ENCODE results near the gene GLMP.

GLMP gene

DNA sequence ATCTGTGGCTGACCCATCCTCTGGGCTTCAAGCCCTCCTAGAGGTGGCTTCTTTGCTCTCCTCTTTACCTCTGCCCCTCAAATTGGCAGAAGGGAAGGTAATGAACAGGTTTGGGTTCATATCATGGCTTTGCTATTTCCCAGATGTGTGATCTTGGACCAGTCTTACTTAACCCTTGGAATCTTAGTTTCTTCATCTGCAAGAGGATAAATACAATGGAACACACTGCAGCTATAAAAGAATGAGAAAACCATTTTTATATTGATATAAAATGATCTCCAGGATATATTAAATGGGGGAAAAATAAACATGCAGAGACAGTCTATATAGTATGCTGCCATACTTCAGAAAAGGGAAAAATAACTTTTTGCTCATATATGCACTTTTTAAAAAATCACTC is 5.6 kb downstream of the GLMP start:
- no peak for DNase-seq (ENCODE audit: low read depth in 4 of 4, low spot score in 1 of 4)

DNA sequence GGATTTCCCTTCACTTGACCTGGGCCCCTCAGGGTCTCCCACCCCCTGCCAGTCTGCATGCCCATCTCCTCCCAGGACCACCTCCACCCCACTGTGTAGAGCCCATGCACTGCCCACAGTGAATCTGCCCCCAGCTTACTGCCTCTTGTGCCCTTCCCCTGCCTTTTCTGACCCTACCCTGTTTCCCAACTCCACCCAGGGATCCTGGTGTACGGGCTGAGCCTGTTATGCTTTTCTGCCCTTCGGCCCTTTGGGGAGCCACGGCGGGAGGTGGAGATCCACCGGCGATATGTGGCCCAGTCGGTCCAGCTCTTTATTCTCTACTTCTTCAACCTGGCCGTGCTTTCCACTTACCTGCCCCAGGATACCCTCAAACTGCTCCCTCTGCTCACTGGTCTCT is 9.4 kb downstream of the GLMP start:
- no peak for DNase-seq (ENCODE audit: low read depth in 4 of 4, low spot score in 1 of 4)

DNA sequence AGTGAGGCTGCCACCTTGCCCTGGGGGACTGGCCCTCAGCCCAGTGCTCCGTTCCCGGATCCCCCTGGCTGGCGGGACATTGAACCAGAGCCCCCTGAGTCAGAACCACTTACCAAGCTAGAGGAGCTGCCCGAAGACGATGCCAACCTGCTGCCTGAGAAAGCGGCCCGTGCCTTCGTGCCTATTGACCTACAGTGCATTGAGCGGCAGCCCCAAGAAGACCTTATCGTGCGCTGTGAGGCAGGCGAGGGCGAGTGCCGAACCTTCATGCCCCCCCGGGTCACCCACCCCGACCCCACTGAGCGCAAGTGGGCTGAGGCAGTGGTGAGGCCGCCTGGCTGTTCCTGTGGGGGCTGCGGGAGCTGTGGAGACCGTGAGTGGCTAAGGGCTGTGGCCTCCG is 10.0 kb downstream of the GLMP start:
- DNase-seq (ENCODE audit: low read depth in 4 of 4, low spot score in 1 of 4): no peak

DNA sequence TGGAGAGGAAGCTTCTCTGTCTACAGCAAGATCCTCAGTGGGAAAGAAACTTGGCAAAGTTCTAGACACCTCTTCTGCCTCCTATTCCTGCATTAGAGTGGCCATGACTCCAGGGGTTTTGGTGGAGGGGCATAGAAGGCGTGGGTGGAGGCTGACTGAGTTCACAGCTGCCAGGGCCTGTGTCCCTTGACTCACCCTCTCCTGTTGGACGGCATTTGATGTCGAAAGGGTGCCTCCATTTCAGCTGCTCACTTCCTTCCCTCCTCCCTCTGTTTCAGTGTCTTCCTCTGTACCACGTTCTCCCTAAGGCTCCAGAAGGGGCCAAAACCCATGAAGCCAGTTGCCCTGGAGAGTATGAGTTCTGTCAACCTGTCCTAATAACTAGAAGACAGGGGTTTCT is 10.7 kb downstream of the GLMP start:
- no peak for DNase-seq (ENCODE audit: low read depth in 4 of 4, low spot score in 1 of 4)

DNA sequence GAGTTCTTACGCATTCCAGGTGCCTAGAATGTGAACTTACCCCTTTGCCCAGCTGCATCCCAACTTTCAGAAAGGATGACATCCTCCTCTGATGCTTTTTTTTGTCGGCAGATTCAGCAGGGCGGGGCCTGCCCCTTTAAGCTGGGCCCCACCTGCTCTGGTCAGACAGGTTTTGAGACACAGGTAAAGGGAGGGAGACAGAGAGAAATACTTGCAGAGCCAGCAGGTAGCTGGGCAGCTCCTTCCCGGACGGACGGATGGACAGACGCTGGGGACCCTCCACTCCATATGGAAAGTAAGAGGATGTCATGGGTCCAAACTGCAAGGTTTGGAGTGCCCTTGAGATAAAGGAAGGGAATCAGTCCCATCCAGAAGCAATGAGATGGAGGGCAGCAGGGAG is 11.4 kb downstream of the GLMP start, which contains the start of gene TMEM79:
Gene TMEM79 (plus strand): TSS at position 214 of the 400 bp plus-strand sequence. CDS start 902 bp downstream, outside the sequence.
- no peak for DNase-seq (ENCODE audit: low read depth in 4 of 4, low spot score in 1 of 4)

DNA sequence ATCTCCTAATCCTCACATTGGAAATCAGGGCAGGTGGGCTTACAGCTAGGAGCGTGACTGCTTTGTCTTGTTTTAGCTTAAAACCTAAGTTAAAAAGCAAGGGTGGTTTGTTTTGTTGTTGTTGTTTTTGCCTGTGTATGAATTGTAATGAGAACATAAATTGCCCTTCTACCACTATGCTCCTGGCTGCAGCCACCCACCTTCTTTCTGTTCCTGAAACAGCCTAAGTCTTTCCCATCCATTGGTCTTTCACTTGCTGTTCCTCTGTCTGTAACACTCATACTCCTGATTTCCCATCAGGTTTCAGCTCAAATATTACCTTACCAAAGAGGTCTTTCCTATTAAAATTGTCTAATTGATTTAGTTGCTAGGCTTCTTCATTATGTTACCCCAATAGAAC is 12.0 kb downstream of the GLMP start:
- no peak for DNase-seq (ENCODE audit: low read depth in 4 of 4, low spot score in 1 of 4)

DNA sequence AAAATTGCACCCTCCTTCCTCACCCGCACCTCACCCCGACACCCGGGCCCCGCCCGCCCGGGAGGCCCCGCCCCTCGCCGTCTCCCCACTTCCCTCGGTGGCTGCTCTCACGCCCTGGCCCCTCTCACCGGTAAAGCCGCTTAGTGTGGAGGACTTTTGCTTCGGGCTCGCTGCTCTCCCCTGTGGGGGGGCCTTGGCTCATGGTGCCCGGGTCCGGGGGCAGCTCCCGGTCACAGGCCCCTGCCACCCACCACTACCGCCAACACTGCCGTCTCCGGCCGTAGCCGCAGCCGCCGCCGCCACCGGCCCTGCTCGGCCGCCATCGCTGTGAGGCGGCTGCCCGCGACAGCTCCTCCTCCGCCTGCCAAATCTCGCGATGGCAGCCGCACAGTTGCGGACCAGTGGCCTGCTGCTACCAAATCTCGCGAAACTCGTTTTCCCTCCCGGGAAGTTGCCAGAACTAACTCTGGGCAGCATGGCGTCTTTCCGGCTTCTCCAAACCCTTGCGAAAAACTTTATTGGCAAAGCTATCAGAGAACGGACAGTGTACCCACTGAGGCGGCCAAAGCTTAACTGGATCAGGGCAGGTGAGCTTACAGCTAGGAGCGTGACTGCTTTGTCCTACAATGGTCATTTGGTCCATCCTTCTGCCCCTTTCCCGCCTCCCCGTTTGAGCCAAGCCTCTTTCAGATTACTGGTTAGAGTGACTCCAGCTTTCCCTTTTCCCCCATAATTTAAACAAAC is 12.8 kb downstream of the GLMP start, which contains the start of gene SMG5:
Gene SMG5 (minus strand): TSS at position 347 of the 744 bp plus-strand sequence. CDS start 145 bp downstream, at position 202.
- DNase-seq (ENCODE audit: low read depth in 4 of 4, low spot score in 1 of 4): peak; percentile 85 to 95 (median 90)

DNA sequence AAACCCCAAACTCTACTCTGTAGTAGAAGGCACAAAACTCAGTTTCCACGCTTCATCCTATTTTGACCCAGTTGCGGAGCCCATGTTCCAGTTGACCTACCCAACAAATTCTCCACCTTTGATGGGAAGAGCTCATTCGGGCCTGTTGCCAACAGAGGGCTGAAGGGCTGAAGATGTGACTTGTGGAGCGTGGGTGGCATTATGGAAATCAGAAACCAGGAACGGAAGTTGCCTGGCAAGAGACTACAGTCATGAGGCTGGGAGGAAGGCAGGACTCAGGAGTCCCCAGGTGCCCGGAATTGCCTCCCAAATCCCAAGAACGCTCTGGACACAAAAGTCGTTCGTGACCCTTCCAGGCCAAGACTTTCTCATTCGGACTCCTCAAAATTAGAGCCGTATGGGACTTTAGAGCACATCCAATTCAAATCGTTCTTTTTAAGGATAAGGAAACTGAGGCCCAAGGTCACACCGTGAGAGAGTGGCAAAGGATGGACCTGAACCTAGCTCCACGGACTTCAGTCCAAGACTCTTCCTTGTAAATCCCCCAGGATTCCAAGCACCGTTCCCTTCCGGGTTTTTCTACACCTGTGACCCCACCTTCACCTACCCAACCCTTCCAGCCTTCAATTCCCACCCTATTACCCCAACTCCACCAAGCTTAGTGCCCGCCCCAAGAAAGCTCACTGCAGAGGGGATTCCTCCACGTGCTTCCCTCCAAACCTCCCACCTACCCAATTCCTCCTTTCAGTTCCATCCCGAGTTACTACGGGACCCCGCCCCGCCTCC is 13.6 kb downstream of the GLMP start:
- DNase-seq (ENCODE audit: low read depth in 4 of 4, low spot score in 1 of 4): no peak

DNA sequence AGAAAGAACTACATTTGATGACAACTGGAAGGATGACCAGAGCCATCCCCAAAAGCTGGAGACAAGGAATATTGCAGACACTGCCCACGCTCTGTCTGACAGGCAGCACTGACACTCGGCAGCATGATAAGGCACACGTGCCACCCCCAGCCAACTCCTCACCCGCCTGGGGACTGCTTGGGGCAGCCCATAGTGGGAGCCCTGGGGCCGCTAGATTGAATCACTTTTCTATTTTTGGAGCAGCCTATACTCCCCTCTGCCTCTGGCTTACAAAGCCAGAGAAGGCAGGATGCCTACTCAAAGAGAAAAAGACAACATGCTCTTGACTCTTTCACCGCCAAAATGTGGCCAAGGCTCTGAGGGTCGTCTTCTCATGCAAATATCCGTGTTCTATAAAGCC is 14.2 kb downstream of the GLMP start:
- peak in 2 of 4 experiments; percentile 40 to 53 for DNase-seq (ENCODE audit: low read depth in 4 of 4, low spot score in 1 of 4)

DNA sequence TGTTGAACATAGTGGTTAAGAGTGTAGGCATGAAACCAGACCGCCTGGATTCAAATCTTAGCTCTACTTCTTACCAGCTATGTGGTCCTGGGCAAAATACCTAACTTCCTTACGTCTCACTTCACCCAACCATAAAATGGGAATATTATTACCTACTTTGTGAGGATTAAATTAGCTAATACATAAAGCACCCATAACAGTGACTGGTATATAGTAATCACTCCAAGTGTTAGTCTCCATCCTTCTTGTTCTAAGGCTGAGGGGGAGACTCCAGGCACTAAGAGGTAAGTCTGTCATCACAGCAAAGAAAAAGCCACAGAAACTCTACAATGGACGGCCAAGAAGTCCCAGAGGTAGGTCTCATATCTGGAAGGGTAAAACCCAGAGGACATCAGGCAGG is 15.6 kb downstream of the GLMP start:
- no peak for DNase-seq (ENCODE audit: low read depth in 4 of 4, low spot score in 1 of 4)

DNA sequence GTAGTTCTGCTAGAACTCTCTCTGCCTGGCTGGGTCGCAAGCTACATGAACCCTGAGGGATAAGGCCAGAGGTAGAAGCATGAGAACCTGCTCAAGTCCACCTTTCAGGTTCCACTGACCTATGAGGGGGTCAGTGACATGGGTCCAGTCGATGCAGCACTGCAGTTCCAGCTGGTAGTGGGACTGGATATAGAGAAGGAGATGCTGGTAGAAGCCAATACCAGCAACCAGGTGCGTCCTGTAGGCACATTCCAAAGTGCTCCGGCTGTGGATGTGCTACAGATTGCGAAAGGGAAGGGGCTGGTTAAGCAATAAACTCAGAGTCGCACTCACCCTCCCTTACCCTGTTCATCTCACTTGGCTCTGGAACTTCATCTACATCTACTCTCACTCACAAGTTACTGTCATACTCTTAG is 18.5 kb downstream of the GLMP start:
- no peak for DNase-seq (ENCODE audit: low read depth in 4 of 4, low spot score in 1 of 4)

DNA sequence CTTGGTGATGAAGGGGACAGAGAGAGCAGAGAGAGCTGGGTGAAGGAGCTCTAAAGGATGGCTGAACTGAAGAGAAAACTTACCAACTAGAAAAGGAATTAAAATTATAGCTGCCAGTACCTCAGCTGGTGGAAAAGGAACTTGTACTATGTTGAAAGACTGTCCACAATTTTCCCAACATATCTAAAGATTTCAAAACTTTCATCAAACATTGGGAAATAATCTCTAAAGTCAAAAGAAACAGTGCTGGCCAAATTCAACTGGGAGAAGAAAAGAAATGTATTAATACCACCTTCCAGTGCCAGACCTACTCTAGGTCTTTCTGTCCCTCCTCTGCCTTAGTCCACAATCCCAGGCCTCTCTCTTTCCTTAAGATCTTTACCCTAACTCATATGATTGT is 18.9 kb downstream of the GLMP start:
- no peak for DNase-seq (ENCODE audit: low read depth in 4 of 4, low spot score in 1 of 4)

DNA sequence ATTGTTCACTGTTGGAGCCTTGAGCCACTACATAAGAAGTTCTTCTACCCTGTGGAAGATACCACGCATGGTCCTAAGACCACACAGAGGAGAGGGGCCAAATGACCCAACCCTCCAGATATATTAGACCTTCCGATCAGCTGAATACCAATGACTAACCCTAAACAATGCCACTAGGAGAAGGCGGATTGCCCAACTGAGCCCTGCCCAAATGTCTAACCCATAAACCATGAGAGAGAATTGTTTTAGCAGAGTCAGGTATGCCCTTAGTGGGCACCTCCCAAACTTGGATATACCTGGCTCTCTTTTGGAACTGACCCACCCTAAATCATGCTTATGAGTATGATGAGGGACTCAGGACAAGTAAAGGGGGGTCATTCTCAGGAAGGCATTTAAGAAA is 25.2 kb downstream of the GLMP start:
- DNase-seq (ENCODE audit: low read depth in 4 of 4, low spot score in 1 of 4): no peak

DNA sequence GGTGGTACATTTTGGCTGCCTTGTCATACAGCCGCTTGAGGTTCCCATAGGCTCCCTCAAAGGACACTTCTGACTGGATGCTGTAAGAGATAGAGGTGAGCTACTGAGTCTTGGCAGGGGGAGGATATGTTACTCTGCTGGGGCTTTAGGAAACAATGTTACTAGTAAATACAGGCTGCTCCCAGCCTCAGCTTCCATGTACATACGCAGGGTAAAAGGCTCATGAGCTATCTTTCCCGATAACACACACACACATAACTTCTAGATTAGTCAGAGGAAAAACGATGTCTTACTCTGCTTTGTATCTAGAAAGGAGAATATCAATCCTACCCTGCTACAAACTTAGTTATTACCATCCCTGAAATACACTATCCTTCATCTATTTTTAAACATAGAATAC is 27.1 kb downstream of the GLMP start:
- no peak for DNase-seq (ENCODE audit: low read depth in 4 of 4, low spot score in 1 of 4)

DNA sequence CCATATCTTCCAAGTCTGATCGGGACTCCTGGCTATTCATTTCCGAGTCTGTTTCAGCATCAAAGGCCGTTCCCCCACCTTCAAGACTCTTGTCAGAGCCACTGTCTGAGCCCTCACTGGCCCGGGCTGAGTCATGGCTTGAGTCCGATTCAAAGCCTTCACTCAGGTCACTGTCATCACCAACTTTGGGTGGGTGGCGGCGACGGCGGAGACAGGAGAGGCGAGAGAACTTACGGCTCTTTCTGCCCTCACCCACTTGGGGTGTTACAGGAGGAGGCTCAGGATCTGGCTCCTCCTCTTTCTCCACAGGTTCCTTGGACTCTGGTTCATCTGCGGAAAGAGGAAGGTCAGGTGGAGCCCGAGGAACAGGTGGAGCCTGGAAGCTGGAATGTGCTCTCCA is 29.4 kb downstream of the GLMP start:
- no peak for DNase-seq (ENCODE audit: low read depth in 4 of 4, low spot score in 1 of 4)

DNA sequence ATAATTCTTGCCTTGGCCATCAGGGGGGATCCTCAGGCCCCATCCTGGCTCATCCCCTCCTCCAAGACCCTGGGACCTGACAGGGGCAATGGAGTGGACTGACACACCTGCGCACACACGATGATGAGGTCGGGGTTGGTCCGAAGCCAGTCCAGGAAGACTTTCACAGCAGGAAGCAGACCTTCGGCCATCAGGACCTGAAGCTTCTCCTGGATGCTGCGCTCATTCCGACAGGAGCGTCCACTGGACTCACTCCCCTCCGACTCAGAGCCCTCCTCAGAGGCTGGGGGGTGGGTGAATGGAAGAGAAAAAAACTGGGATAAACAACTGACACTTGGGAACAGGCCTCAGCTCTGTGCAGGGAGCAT is 32.2 kb downstream of the GLMP start:
- no peak for DNase-seq (ENCODE audit: low read depth in 4 of 4, low spot score in 1 of 4)

DNA sequence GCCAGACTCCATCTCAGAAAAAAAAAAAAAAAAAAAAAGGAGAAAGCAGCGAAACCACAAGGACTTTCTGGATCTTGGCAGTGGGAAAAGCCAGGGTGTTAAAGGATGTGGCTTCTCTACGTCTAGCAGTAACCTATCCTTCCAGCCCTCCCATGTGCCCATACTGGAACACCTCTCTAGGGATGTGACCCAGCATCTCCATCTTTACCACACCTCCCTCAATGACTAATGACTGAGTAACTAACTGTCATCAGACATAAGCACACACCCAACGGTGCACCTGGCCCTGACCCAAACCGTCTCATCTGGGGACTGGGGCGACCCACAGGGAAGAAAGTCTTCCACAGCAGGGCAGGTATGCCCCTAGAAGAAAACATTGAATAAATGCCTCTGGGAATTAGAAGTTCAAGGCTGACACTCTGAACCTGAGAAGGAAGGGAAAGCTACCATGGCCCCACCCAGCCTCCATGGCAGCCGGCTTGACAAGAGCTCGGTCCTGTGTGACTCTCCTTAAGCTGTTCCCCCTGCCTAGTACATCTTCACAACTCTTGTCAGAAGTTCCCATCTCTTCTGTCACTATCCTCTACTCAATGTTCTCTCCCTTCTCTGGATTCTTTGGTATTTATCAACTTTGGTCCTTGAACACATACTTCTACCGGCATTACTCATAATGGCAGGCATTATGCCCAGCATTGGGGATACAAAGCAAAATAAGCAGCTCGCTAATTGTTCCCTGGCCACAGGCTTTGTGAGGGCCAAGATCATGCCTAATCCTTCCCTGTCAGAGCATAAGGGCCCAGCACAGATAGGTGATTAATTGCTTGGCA is 32.8 kb downstream of the GLMP start:
- DNase-seq (ENCODE audit: low read depth in 4 of 4, low spot score in 1 of 4): no peak

DNA sequence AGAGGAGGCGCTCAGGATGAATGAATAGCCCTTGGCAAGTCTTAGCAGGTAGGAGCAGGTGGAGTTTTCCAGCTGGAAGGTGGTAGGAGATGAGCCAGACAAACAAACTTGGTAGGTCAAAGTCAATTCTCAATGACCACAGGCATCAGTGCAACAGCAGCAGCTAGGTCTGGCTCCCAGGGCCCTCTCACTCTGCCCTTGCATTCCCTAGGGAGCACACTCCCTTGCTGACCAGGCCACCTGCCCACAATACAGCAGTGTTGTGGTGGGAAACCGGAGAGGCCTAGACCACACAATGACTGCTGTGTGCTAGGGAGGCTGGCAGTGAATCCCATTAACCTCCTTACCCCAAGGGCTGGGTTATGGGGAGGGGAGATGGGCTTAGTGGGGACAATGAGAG is 34.6 kb downstream of the GLMP start:
- no peak for DNase-seq (ENCODE audit: low read depth in 4 of 4, low spot score in 1 of 4)

DNA sequence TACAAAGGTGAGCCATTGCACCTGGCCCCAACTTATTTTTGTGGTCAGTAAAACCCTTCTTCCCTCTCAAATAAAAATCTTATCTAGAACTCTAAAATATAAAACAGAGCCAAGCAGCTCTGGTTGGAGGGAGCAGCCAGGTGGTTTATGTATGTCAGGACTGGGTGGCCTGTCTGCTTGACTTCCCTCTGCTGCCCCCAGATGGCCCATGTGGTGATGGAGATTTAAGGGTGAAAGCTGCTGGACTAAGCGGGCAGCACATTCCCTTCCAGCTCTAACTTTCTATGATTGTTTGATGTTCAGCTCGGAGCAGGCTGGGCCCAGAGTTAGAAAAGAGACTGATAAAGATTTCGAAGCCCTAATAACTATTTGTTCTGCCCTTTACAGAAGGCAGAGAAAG is 35.7 kb downstream of the GLMP start:
- DNase-seq (ENCODE audit: low read depth in 4 of 4, low spot score in 1 of 4): no peak

DNA sequence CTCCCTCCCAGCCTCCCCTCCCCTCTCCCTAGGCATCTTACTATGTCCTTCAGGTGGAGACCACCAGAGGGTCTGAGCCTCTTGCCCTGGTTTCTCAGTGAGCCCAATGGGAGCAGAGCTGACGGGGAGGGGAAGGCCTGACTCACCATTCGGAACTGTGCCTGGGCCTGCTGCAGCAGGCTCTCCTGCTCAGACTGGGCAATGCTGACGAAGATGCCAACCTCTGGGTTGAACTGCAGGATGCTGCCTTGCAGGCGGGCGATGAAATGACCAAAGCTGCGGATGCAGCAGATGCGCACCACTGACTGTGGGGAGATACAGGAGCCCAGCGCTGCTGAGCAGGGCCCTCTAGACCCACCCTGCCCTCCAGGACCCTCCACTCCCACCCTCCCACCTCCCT is 36.6 kb downstream of the GLMP start:
- DNase-seq (ENCODE audit: low read depth in 4 of 4, low spot score in 1 of 4): no peak

DNA sequence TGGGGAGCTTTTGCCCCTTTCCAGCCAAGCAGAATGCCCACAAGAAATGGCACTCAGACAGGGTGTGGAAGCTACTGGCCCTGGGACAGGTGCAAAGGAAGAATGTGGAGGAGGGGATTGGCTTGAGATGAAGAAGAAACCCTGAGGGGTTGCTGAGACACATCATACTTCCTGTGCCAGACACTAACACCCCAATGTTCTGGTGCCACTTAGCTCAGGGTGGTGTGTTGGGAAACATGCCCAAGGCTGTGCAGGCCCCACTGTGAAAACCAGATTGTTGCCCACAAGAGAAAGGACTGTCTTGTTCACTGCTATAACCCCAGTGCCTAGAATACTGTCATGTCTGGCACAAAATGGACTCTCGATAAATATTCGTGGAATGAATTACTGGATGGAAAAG is 37.8 kb downstream of the GLMP start:
- no peak for DNase-seq (ENCODE audit: low read depth in 4 of 4, low spot score in 1 of 4)

DNA sequence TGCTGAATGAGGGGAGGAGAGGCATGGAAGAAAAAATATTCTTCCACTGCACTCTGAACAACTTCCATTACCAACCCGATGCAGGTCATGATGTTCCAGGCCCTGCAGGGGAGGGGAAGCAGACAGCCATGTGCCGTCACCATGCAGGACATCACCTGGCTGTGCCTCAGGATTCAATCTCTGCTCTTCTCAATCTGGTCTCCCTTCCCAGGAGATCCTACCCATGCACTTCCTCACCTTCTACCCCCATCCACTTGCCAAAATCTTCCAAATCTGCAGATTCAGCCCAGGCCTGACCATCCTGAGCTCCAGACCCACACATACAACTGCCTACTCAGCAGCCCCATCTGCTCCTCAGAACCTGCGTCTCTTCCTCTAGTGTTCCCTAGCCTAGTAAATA is 41.8 kb downstream of the GLMP start:
- no peak for DNase-seq (ENCODE audit: low read depth in 4 of 4, low spot score in 1 of 4)
